AG08395 (cell line): ENCODE results near the gene TMUB2.
A peak's percentile ranks its signal among the peaks of the same experiment; 100 is the strongest.

Experiments
- DNase-seq: peaks from one replicate; pipeline ENCODE4 v3.0.0; 2012; ENCODE audit warnings: mixed read lengths, low spot score

TMUB2 gene

GRCh38 chr17:44203731-44204440 lies 17.1 kb downstream of the TMUB2 start:
- DNase-seq, result peak; percentile 35

DNA sequence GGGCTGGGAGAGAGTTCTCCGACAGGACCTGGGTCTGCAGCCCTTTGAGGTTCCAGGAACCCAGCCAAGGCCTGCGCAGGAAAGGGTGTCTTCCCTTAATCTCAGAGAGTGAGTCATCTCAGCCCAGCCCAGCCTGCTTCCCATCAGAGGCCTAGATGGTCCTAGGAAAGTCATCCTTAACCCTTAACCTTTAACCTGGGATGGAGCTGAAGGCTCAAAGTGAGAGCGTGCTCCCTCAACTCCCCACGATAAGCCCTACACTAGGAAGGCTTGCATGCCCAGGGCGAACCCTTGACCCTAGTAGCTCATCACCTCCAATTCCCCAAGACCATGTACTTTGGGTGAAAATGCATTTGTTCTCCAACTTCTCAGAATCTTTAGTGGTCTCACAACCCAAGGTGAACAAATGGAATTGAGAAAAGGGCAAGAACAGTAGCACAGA lies 17.7 kb downstream of the TMUB2 start:
- peak; percentile 46 for DNase-seq

DNA sequence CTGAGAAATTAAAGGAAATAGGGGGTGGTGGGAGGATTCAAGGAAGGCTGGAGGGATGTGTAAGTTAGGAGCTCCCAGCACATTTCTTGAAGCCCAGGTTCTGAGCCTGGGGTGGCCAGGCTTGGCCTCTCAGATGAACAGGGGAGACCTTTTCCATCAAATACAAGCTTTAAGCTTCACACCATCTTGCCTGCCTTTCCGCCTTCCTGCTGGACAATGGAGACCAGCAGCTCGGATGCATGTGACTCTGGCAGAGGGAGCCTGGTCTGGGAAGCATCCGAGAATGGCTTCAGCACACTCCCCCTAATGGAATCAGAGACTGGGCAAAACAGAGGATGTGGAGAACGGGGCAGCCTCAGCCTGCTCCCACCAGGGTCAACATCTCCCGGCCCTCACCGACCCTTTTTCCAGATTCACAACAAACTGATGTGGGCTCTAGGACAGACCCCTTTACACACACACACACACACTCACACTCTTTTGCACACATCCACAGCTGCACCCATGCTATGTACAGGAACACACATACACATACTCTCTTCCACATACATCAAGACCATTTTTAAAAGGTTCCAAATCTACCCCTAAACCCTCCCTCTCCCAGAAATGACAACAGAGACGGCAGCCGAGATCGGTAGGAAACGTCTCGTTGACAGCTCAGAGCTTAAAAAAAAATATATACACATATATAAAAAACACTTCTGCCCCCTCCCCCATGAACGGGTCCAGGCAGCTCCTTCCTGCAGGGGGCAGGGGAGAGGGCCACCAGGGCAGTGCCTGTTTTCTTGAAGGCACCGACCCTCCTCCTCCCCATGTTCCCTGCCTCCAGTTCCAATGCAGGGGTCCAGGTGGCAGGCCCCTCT lies 19.4 kb downstream of the TMUB2 start:
- no peak for DNase-seq

GRCh38 chr17:44206825-44207155 lies 20.0 kb downstream of the TMUB2 start:
- DNase-seq, result no peak

GRCh38 chr17:44207319-44207718 lies 20.5 kb downstream of the TMUB2 start:
- no peak for DNase-seq

DNA sequence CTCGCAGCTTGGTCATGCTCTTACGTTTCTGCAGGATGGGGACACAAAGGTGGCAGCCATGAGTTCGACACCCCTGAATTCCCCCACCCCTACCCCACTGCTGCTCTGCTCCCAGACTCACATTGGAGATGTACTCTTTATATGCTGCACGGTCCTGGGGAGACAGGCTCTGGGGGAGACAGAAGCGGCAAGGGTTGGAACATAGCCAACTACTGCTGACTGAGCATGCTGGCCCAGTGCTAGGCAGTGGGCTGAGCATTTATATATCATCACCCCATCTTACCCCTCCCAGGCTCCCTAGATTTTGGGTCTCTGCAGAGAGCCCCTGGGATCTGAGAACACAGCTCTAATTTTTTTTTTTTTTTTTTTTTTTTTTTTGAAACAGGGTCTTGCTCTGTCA lies 21.0 kb downstream of the TMUB2 start:
- DNase-seq, result no peak

DNA sequence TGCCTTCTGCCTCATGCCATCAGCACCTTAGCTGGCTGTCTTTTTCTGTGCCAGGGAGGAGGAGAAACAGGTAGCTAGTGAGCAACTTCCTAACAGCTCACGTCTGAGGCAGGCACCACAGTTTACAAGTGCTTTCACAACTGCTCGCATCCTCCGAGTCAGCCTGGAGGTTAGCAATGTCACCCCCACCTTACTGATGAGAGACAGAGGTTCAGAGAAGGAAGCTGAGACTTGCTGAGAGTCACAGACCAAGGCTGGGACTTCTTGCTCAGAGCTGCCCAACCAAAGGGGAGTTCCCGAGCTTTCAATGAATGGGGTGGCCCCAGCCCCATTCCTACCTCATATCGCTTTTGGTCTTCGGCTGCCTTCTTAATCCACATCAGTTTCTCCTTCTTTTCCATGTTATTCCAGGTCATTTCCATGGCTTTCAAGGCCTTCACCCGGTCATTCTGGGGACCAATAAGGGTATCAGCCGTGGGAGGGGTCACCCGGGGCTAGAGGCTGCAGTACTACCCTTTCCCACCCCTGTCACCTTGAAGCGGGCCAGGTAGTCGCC lies 23.1 kb downstream of the TMUB2 start:
- DNase-seq, result no peak

- peak; percentile 92 for DNase-seq
Observed at GRCh38 chr17:44210342-44211192, 23.8 kb downstream of the TMUB2 start.

- DNase-seq, result no peak
Observed at GRCh38 chr17:44211281-44212265, 24.8 kb downstream of the TMUB2 start.

DNA sequence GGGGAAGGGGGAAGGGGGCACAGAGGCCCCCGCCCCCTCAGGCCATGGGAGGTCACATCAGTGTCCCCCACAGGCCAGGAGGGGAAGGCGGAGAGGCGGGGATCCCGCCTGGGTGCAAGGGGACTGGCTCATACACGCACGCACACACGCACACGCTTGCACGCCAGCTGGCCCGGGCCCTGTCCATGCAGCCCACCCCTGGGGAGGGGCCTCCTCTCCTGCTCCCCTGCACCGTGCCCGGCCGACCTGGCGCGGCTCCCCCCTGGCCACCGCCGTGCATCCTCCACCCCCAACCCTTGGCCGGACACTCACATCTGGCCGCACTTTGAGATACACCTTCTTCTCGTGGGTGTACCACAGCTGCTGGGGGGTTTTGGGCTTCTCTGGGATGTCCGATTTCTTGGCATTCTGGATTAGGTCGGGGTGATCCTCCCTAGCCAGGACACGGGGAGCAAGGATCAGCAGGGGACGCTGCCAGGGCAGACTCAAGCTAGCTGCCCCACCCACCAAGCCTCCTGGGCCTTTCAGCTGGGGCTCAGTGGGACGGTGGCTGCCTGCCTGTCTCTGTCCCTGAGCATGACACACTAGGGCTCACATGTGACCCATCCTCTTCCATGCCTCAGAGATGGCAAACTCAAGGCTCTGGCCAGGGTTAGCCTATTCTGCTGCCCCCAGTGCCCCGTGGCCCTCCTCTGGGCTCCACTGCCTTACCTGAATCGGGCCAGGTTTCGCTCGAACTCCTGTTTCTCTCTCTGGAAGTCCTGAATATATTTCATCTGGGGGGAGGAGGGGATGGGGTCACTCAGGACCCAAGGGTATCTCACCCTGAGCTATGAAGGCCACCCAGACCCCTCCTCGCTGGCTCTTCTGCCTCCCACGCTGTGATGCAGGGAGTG lies 26.0 kb downstream of the TMUB2 start:
- DNase-seq, result no peak

GRCh38 chr17:44213403-44214229 lies 26.8 kb downstream of the TMUB2 start:
- no peak for DNase-seq

DNA sequence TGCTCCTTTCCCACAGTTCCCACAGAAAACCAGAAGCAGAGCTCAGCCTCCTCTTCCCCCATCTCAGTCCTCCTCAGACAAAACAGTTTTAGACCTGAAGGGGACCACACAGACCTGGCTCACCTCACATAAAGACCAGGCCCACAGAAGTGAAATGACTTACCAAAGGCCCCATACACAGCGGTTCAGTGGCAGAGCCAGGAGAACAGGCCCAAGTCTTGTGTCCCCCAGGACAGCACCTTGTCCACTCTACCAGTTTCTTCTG lies 27.4 kb downstream of the TMUB2 start:
- no peak for DNase-seq

DNA sequence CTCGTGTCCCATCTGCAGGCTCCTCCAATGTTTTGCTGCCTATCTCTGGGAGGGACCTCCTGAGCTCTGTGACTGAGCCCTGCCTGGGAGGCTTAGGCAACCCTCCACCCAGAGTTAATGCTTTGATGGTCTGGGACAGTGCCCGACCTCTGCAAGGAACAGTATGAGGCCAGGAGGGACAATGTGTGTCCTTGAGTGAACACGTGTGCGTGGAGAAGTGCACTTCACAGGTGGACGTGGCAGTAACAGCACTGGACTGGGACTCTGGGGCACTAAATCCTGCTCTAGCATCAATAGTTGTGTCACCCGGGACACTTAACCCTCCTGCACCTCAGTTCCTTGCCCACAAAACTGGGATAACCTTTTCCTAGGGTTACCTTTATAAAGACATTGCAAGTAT lies 28.1 kb downstream of the TMUB2 start:
- no peak for DNase-seq

GRCh38 chr17:44216173-44216572 lies 29.4 kb downstream of the TMUB2 start:
- DNase-seq, result no peak

GRCh38 chr17:44216694-44217093 lies 29.9 kb downstream of the TMUB2 start:
- no peak for DNase-seq

- no peak for DNase-seq
Observed at GRCh38 chr17:44217738-44218343, 31.1 kb downstream of the TMUB2 start.

- peak; percentile 93 for DNase-seq
Observed at GRCh38 chr17:44218344-44219107, 31.8 kb downstream of the TMUB2 start.

- DNase-seq, result peak; percentile 73
Observed at GRCh38 chr17:44219108-44219615, 32.4 kb downstream of the TMUB2 start.
